CD8-positive, alpha-beta memory T cell (primary cell): Measurements from ENCODE around the gene KIF3A. TPM values are rescaled to one million over a fixed set of nuclear protein-coding genes. Genes with fewer than 3 reads are reported as not detected.

Experiments used
- CTCF ChIA-PET: fragments of 350-600 bp; sonication (Branson Sonifier 250); formaldehyde crosslinking; loops from one replicate; lab custom pipeline; 2021; ENCODE audit warnings: antibody characterized with exemption; lab: Charles Lee
- POLR2A ChIA-PET: fragments of 350-600 bp; sonication (Branson Sonifier 250); formaldehyde crosslinking; loops from one replicate; lab custom pipeline; 2021; ENCODE audit warnings: antibody characterized with exemption; lab: Charles Lee
- DNase-seq, 5 donors: peaks; one replicate each; pipeline versions ENCODE4 v3.0.0 to v3.0.0-alpha.2; 2020 to 2022; ENCODE audit warnings: mixed read lengths in 1 of 5
- H3K27ac ChIP-seq: one replicate; pipeline ENCODE4 v1.7.0; 2013; ENCODE audit warnings: low read depth, mild to moderate bottlenecking, low read length, moderate library complexity
- H3K27me3 ChIP-seq: 2 replicates; pipeline ENCODE4 v1.7.0; 2013; ENCODE audit warnings: low read length, mild to moderate bottlenecking; ENCODE audit not compliant: insufficient read depth, poor library complexity, severe bottlenecking
- H3K36me3 ChIP-seq: 2 replicates; pipeline ENCODE4 v1.7.0; 2013; ENCODE audit warnings: mild to moderate bottlenecking, low read length, moderate library complexity; ENCODE audit not compliant: insufficient read depth
- H3K4me1 ChIP-seq: 2 replicates; pipeline ENCODE4 v1.7.0; 2013; ENCODE audit warnings: mild to moderate bottlenecking, low read length, moderate library complexity; ENCODE audit not compliant: insufficient read depth
- H3K4me3 ChIP-seq: 2 replicates; pipeline ENCODE4 v1.7.0; 2013; ENCODE audit warnings: mild to moderate bottlenecking, low read length
- H3K9me3 ChIP-seq: 2 replicates; pipeline ENCODE4 v1.7.0; 2013; ENCODE audit warnings: mild to moderate bottlenecking, low read length
- H3K27ac Mint-ChIP-seq, 8 donors: one replicate each; pipeline ENCODE4 v1.8.0; 2020 to 2021; ENCODE audit warnings: mixed read lengths in 8 of 8, mild to moderate bottlenecking in 6 of 8, inconsistent platforms in 3 of 8, moderate library complexity in 3 of 8
- H3K27me3 Mint-ChIP-seq, 2 donors: one replicate each; pipeline ENCODE4 v1.8.0; 2020 to 2021; ENCODE audit warnings: mixed read lengths in 2 of 2, mild to moderate bottlenecking in 1 of 2, moderate library complexity in 1 of 2
- H3K36me3 Mint-ChIP-seq, 3 donors: one replicate each; pipeline ENCODE4 v1.8.0; 2020 to 2021; ENCODE audit warnings: mixed read lengths in 3 of 3, inconsistent platforms in 1 of 3, mild to moderate bottlenecking in 1 of 3
- H3K4me1 Mint-ChIP-seq, 3 donors: one replicate each; pipeline ENCODE4 v1.8.0; 2020 to 2021; ENCODE audit warnings: mixed read lengths in 3 of 3, inconsistent platforms in 1 of 3, mild to moderate bottlenecking in 1 of 3
- H3K4me3 Mint-ChIP-seq, 7 donors: one replicate each; pipeline ENCODE4 v1.8.0; 2020 to 2021; ENCODE audit warnings: mixed read lengths in 7 of 7, mild to moderate bottlenecking in 6 of 7, moderate library complexity in 4 of 7, inconsistent platforms in 2 of 7
- H3K9me3 Mint-ChIP-seq, 5 donors: one replicate each; pipeline ENCODE4 v1.8.0; 2020 to 2022; ENCODE audit warnings: mixed read lengths in 5 of 5, mild to moderate bottlenecking in 3 of 5, moderate library complexity in 2 of 5, inconsistent platforms in 1 of 5
- polyA plus RNA-seq: library from polyadenylated mRNA; unstranded; fragments of 300-500 nt; fragmentation: Illumina TruSeq; gene quantifications from one replicate; pipeline ENCODE4 v1.2.3, GENCODE V29; 2021
- total RNA-seq, 2 experiments: library from RNA; stranded (reverse); gene quantifications; one replicate each; pipeline ENCODE4 v1.2.3, GENCODE V29; 2021

Gene KIF3A
- total and polyA plus RNA-seq, 3 experiments from 2014 or later: 15.9 to 23.3 (median 21.1) TPM

- peak overlapping the region in 6 of 8 donors; percentile 23 to 78 (median 47) for H3K27ac Mint-ChIP-seq
- H3K4me3 ChIP-seq: no peak overlapping the region
- CTCF ChIA-PET: interaction anchor here (1.0 kb wide), 1 partner anchor 37 kb away, joined by 3 read pairs; no protein-coding TSS in a partner anchor
Measured at GRCh38 chr5:132661231-132662003, 75.9 kb downstream of the KIF3A start.

GRCh38 chr5:132659598-132660493, 77.5 kb downstream of the KIF3A start:
- Histone ChIP-seq H3K9me3 (no peaks in the 10 kb centered on the region), H3K27ac (no peak overlapping the region), H3K27me3 (peaks cover 21% of the 10 kb centered on the region), H3K4me3 (no peak overlapping the region), H3K4me1 (peaks cover 33% of the 10 kb centered on the region), H3K36me3 (no peaks in the 10 kb centered on the region)
- Mint-ChIP-seq H3K27ac (peak overlapping the region in 3 of 8 donors; percentile 10 to 92 (median 39)), H3K4me1 (peaks cover 23 to 52% (median 33%) of the 10 kb centered on the region in 3 donors), H3K27me3 (peaks cover 12 to 29% of the 10 kb centered on the region in 2 donors), H3K9me3 (peaks cover 0 to under 1% (median 0%) of the 10 kb centered on the region in 5 donors), H3K36me3 (no peaks in the 10 kb centered on the region), H3K4me3 (peak overlapping the region in 1 of 7 donors; percentile 32)
- ChIA-PET CTCF (interaction anchor here (2.5 kb wide), 1 partner anchor 160 kb away, joined by 5 read pairs; no protein-coding TSS in a partner anchor), POLR2A (no interaction called here)
- DNase-seq: no peak

More at GRCh38 chr5:132661231-132662003, 75.9 kb downstream of the KIF3A start:
- Mint-ChIP-seq H3K4me1 (peaks cover 27 to 60% (median 31%) of the 10 kb centered on the region in 3 donors), H3K27me3 (peaks cover 8 to 23% of the 10 kb centered on the region in 2 donors), H3K9me3 (no peaks in the 10 kb centered on the region), H3K36me3 (no peaks in the 10 kb centered on the region), H3K4me3 (no peak overlapping the region)
- Histone ChIP-seq H3K36me3 (no peaks in the 10 kb centered on the region), H3K27me3 (peaks cover 14% of the 10 kb centered on the region), H3K27ac (peak overlapping the region; percentile 9), H3K9me3 (no peaks in the 10 kb centered on the region), H3K4me1 (peaks cover 36% of the 10 kb centered on the region)
- no peak for DNase-seq
- POLR2A ChIA-PET: no interaction called here

- H3K27me3 ChIP-seq: peaks cover 21% of the 10 kb centered on the region
- no peak overlapping the region for H3K4me3 ChIP-seq
- H3K9me3 ChIP-seq: no peaks in the 10 kb centered on the region
- no peak overlapping the region for H3K27ac ChIP-seq
- H3K4me3 Mint-ChIP-seq: peak overlapping the region in 1 of 7 donors; percentile 33
- peaks cover 16 to 40% (median 26%) of the 10 kb centered on the region in 3 donors for H3K4me1 Mint-ChIP-seq
- CTCF ChIA-PET: interaction anchor here (2.5 kb wide), 1 partner anchor 161 kb away, joined by 5 read pairs; no protein-coding TSS in a partner anchor
- peaks cover 22% of the 10 kb centered on the region for H3K4me1 ChIP-seq
- no peaks in the 10 kb centered on the region for H3K36me3 Mint-ChIP-seq
- H3K27me3 Mint-ChIP-seq: peaks cover 17 to 34% of the 10 kb centered on the region in 2 donors
- peaks cover 0 to 2% (median 0%) of the 10 kb centered on the region in 5 donors for H3K9me3 Mint-ChIP-seq
- no peak for DNase-seq
- POLR2A ChIA-PET: no interaction called here
- no peak overlapping the region for H3K27ac Mint-ChIP-seq
- H3K36me3 ChIP-seq: no peaks in the 10 kb centered on the region
Measured at GRCh38 chr5:132658381-132659302, 78.7 kb downstream of the KIF3A start.

DNA sequence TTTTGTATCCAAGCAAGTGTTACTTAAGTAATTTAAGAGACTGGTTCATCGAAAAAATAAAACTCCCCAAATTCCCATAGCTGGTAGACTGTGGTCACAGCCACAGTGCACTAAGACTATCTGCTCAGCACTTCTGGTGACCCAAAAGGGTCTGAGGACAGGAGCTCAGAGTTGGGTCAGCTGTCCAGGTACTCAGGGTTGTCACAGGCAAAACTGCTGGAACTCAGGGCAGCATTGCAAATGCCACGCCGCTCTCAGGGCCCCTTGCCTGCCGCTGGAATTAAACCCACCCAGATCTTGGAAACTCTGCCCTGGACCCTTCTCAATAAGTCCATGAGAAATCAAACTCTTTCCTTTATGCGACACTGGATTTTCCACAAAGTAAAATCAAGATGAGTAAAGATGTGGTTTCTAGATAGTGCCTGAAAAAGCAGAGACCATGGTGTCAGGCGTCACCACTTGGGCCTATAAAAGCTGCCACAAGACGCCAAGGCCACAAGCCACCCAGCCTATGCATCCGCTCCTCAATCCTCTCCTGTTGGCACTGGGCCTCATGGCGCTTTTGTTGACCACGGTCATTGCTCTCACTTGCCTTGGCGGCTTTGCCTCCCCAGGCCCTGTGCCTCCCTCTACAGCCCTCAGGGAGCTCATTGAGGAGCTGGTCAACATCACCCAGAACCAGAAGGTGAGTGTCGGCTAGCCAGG, 79.5 kb downstream of the KIF3A start, which contains the start of gene IL13:
IL13 (plus strand) TSS at position 498 of the 705 bp plus-strand sequence; CDS start at position 512, 14 bp downstream.
- Mint-ChIP-seq H3K9me3 (peaks cover 0 to 2% (median 0%) of the 10 kb centered on the region in 5 donors), H3K36me3 (no peaks in the 10 kb centered on the region), H3K27ac (peak within 1 kb of the TSS in 3 of 8 donors; percentile 6 to 32 (median 13)), H3K4me3 (peak within 1 kb of the TSS; percentile 43 to 74 (median 62)), H3K27me3 (peaks cover 20 to 39% of the 10 kb centered on the region in 2 donors), H3K4me1 (peaks cover 9 to 32% (median 18%) of the 10 kb centered on the region in 3 donors)
- DNase-seq: no peak
- Histone ChIP-seq H3K9me3 (no peaks in the 10 kb centered on the region), H3K4me3 (no peak within 1 kb of the TSS), H3K4me1 (peaks cover 14% of the 10 kb centered on the region), H3K27me3 (peaks cover 21% of the 10 kb centered on the region), H3K27ac (no peak within 1 kb of the TSS), H3K36me3 (no peaks in the 10 kb centered on the region)
- CTCF ChIA-PET: interaction anchor here (2.5 kb wide), 1 partner anchor 162 kb away, joined by 5 read pairs; no protein-coding TSS in a partner anchor
- POLR2A ChIA-PET: no interaction called here

DNA sequence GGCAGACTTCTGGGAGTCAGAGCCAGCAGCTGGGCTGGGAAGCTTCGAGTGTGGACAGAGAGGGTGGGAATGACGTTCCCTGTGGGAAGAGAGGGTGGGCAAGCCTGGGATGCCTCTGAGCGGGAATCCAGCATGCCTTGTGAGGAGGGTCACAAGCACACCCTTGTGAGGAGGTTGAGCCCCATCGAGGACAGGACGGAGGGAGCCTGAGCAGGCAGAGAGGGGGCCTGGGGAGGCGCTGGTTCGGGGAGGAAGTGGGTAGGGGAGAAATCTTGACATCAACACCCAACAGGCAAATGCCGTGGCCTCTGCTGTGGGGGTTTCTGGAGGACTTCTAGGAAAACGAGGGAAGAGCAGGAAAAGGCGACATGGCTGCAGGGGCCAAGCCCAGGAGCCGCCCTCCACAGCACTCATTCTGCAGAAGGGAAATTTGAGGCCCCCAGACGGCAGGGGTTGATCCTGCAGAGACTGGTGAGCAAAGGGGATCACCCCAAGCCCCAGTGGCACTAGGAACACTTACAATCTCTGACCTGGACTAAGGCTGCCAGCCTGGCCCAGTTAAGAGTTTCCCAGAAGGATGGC, 80.5 kb downstream of the KIF3A start:
- peaks cover 21% of the 10 kb centered on the region for H3K27me3 ChIP-seq
- H3K4me1 ChIP-seq: peaks cover 9% of the 10 kb centered on the region
- DNase-seq: no peak
- H3K27me3 Mint-ChIP-seq: peaks cover 20 to 42% of the 10 kb centered on the region in 2 donors
- peak overlapping the region in 4 of 8 donors; percentile 13 to 66 (median 32) for H3K27ac Mint-ChIP-seq
- peaks cover 6 to 23% (median 13%) of the 10 kb centered on the region in 3 donors for H3K4me1 Mint-ChIP-seq
- H3K4me3 ChIP-seq: no peak overlapping the region
- ChIA-PET POLR2A (no interaction called here), CTCF (interaction anchor here (2.5 kb wide), 1 partner anchor 163 kb away, joined by 5 read pairs; no protein-coding TSS in a partner anchor)
- peak overlapping the region; percentile 43 to 80 (median 62) for H3K4me3 Mint-ChIP-seq
- peaks cover 0 to 2% (median 0%) of the 10 kb centered on the region in 5 donors for H3K9me3 Mint-ChIP-seq
- H3K36me3 Mint-ChIP-seq: no peaks in the 10 kb centered on the region
- no peak overlapping the region for H3K27ac ChIP-seq
- H3K9me3 ChIP-seq: no peaks in the 10 kb centered on the region
- H3K36me3 ChIP-seq: no peaks in the 10 kb centered on the region

GRCh38 chr5:132655821-132656773, 81.2 kb downstream of the KIF3A start:
- POLR2A ChIA-PET: no interaction called here
- CTCF ChIA-PET: no interaction called here
- H3K4me3 Mint-ChIP-seq: peak overlapping the region; percentile 43 to 80 (median 62)
- H3K4me1 Mint-ChIP-seq: peaks cover 6 to 21% (median 13%) of the 10 kb centered on the region in 3 donors
- Histone ChIP-seq H3K4me1 (peaks cover 9% of the 10 kb centered on the region), H3K4me3 (no peak overlapping the region), H3K9me3 (no peaks in the 10 kb centered on the region), H3K27me3 (peaks cover 21% of the 10 kb centered on the region), H3K36me3 (no peaks in the 10 kb centered on the region), H3K27ac (no peak overlapping the region)
- H3K9me3 Mint-ChIP-seq: peaks cover 0 to 4% (median 0%) of the 10 kb centered on the region in 5 donors
- H3K27ac Mint-ChIP-seq: peak overlapping the region in 3 of 8 donors; percentile 13 to 66 (median 24)
- H3K36me3 Mint-ChIP-seq: no peaks in the 10 kb centered on the region
- H3K27me3 Mint-ChIP-seq: peaks cover 20 to 43% of the 10 kb centered on the region in 2 donors
- peak in 3 of 5 donors; percentile 18 to 30 (median 26) for DNase-seq
